Limb (tissue), 2 donors: Measurements from ENCODE around the gene INSC.

ENCODE experiments used
- DNase-seq, 2 donors: peaks; one replicate each; pipeline ENCODE4 v3.0.0-alpha.2; 2016; ENCODE audit errors: extremely low spot score in 2 of 2

INSC gene

GRCh38 chr11:15216678-15217077, 102.0 kb downstream of the INSC start:
- no peak for DNase-seq

- DNase-seq, result no peak
Observed at GRCh38 chr11:15217416-15217815, 102.7 kb downstream of the INSC start.

- no peak for DNase-seq
Observed at GRCh38 chr11:15222777-15223176, 108.1 kb downstream of the INSC start.

GRCh38 chr11:15223318-15223717, 108.6 kb downstream of the INSC start:
- DNase-seq, result no peak

- DNase-seq, result no peak
Observed at GRCh38 chr11:15224466-15224865, 109.7 kb downstream of the INSC start.

GRCh38 chr11:15227011-15227410, 112.3 kb downstream of the INSC start:
- DNase-seq, result no peak

GRCh38 chr11:15228331-15228849, 113.7 kb downstream of the INSC start:
- DNase-seq, result no peak

- no peak for DNase-seq
Observed at GRCh38 chr11:15229069-15229468, 114.3 kb downstream of the INSC start.

DNA sequence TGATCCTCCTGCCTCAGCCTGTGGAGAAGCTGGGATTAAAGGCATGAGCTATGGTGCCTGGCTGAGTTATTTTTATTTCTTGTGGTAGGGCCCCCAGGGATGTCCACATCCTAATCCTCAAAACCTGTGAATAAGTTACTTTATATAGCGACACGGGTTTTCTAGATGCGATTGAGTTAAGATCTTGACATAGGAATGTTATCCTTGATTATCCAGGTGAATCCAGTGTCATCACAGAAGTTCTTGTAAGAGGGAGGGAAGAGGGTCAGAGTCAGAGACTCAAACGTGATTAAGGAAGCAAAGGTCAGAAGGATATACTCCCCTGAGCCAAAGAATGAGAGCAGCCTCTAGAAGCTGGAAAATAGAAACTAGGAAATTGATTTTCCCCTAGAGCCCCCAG, 117.8 kb downstream of the INSC start:
- DNase-seq, result no peak

DNA sequence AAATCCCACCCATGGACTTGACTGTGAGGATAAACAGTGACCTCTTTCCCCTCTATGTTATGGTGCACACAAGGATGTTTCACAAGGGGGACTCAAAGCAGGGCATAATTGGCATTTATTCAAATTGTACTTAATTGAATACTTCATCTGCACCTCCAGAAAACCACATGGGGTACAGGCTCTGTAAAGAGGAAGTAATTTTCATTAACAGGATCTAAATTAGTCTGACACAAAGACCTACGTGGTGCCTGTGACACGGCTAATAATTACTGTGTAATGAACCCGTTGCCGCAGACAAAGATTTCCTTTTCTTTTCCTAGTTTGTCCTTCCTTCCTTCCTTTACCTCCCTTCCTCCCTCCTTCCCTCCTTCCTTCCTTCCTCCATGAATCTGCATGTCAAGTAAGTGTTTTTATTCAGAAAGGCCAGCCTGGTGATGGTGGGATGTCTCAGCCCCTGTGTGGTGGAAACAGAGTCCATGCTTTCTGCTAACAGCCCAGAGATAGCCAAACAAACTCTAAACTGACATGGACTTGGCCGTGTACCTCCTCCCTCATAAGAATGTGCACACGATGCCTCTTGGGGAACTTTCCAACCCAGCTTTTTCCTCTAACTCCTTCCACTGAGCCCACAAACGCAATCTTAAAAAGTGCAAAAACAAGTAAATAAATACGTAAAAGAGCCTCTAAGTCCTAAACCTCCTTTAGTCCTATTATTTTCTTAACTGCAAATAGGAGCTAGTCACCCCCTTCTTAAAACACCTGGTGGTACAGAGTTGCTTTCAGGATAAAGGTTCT, 118.8 kb downstream of the INSC start:
- DNase-seq, result no peak

GRCh38 chr11:15234796-15235195, 120.1 kb downstream of the INSC start:
- DNase-seq, result no peak

- no peak for DNase-seq
Observed at GRCh38 chr11:15236559-15236958, 121.8 kb downstream of the INSC start.

DNA sequence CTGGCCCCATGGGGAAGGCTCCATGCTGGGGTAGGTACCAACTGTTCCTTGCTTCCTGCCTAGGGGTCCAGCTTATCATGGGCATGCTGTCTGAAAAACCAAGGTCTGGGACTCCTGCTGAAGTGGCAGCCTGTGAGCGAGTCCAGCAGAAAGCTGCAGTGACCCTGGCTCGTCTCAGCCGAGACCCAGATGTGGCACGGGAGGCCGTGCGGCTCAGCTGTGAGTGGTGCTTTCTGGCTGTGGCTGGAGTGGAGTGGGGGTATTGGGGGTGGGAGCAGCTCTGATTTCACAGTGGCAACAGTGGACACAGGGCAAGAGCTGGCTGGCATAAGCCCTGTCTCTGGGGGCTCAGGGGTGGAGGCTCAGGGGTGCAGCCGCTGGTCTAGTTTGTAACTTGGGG, 124.1 kb downstream of the INSC start:
- DNase-seq, result no peak

DNA sequence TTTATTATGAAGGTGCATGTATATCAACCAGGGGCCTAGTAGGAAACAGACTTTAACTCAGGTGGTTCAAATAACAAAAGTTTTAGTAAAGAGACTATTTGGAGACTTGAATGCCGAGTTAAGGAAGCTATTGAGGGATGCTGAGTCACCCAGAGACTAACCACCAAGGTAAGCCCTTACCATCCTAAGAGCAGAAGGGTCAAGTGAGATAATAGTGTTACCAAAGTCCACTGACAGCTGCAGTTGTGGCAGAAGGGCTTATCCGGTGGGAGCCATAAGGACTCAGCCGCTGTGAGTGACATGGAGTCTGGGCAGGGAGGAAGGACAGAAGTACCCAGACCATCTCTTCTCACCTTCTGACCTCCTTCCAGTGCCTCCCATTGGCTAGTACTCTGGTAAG, 134.0 kb downstream of the INSC start:
- no peak for DNase-seq

DNA sequence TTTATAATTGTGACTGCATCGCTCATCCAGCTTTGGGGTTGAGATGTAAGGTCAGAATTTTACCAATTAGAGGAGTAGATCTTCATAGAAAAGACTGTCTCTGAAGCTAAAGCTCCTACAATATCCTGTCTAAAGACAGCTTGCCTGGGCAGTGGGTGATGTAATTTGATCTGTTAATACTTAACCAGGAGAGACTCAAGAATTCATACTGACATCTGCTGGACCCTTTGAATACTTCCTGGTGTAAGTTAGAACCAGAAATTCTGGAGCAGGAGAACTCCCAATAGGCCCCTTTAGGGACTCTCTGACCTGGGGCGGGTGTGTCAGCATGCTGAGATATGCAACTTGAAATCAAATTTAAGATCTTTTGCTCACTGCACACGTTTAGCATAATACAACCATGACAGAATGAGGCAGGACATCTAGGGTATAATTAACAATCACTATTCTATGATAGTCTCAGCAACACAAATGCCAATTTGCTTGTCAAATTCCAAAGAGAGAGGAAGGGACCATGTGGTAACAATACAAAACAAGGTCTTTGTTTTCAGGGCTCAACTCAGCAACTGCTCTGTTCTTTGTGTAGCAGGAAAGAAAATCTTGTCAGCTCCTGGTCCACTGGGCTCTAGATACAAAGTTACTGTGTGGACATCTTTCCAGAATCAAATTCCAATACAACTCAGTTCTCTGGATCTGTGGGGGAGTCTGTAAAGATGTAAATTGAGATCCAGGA, 143.9 kb downstream of the INSC start:
- DNase-seq, result peak in 1 of 2 donors; percentile 60

GRCh38 chr11:15266999-15267398, 152.3 kb downstream of the INSC start:
- no peak for DNase-seq

DNA sequence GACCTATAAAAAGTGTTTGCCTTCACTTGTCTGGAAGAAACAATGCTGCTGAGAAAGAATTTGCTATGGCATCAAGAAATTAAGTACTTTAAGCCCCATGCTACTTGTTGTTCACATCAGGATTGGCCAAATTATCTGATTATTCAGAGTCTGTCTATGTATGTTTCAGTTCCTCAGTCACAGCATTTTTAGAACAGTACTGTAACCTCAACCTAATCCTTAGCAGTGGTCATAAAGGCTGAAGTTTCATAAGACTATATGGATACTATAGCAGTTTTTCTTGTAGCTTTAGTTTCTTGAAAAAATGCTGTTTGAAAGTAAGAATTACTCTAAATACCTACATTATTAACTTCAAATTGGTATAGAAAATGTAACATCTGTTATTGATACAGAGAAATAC, 153.9 kb downstream of the INSC start:
- no peak for DNase-seq

- DNase-seq, result no peak
Observed at GRCh38 chr11:15275141-15275540, 160.4 kb downstream of the INSC start.

GRCh38 chr11:15276621-15277020, 161.9 kb downstream of the INSC start:
- peak in 1 of 2 donors; percentile 47 for DNase-seq

GRCh38 chr11:15278128-15278527, 163.4 kb downstream of the INSC start:
- no peak for DNase-seq

DNA sequence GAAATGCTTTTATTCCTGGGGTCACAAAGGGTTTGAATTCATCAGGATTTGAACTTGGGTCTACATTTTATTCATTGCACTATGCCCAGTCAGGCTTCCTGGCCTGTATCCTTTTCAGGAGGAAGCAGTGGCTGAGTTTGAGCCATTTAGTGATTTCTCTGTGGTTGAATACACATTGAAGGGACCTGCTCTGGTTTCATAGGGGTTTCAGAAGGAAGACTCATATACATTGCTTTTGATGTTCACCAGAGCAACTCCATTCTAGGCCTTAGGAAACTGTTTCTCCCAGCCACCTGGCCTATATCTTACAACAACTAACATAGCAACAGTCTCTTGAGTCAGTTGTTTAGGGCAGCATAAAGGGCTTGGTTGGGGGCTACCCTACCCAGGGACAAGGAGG, 165.7 kb downstream of the INSC start:
- DNase-seq, result no peak

DNA sequence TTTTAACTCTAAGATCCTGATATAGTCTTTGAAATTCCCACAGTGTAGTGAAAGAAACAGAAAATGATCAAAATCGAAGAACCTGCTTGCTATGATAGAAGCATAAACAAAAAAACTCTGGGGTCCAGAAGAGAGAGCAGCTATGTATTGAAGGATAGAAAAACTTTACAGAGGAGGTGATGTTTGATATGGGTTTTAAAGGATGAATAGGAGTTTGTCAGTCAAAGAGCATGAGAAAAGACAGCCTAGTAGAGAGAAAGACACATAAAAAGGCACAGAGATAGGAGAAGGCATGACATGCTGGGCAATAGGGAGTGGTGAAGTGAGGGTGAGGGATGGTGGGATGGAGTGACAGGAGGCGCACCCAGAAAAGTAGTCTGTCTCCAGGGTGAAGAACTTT, 168.0 kb downstream of the INSC start:
- no peak for DNase-seq

- DNase-seq, result no peak
Observed at GRCh38 chr11:15286465-15286864, 171.7 kb downstream of the INSC start.
